Stomach (tissue), 9 donors: ENCODE results near the gene TEPSIN. TPM values are rescaled to one million over a fixed set of nuclear protein-coding genes. Genes with fewer than 3 reads are reported as not detected.
A peak's percentile ranks its signal among the peaks of the same experiment; 100 is the strongest.

Source experiments
- DNase-seq, 2 donors: peaks; one replicate each; pipeline versions ENCODE4 v3.0.0 to v3.0.0-alpha.2; 2013 to 2019
- H3K27ac ChIP-seq, 5 donors: fragments of 200-600 bp in 4 of 5; sonication (generic) in 4 of 5; one replicate each; pipeline ENCODE4 v1.5.1; 2013 to 2019; ENCODE audit warnings: mild to moderate bottlenecking in 1 of 5, moderate library complexity in 1 of 5
- H3K27me3 ChIP-seq, 3 donors: fragments of 200-600 bp; sonication (generic); one replicate each; pipeline ENCODE4 v1.5.1; 2017 to 2019; ENCODE audit warnings: mixed run types in 1 of 3
- H3K36me3 ChIP-seq, 4 donors: fragments of 200-600 bp; sonication (generic); 1 replicate in 3 of 4; 2 replicates in 1 of 4; pipeline ENCODE4 v1.5.1; 2016 to 2019
- H3K4me1 ChIP-seq, 4 donors: fragments of 200-600 bp; sonication (generic); one replicate each; pipeline ENCODE4 v1.5.1; 2016 to 2019
- H3K4me3 ChIP-seq, 4 donors: fragments of 200-600 bp; sonication (generic) in 3 of 4; one replicate each; pipeline ENCODE4 v1.5.1; 2016 to 2019; ENCODE audit warnings: mild to moderate bottlenecking in 1 of 4
- H3K9me3 ChIP-seq, 4 donors: fragments of 200-600 bp; sonication (generic); one replicate each; pipeline ENCODE4 v1.5.1; 2016 to 2019
- EP300 ChIP-seq: sonication (generic); formaldehyde crosslinking; IDR thresholded peaks from one replicate; pipeline ENCODE4 v1.6.1; 2017; ENCODE audit warnings: antibody characterized with exemption
- POLR2A ChIP-seq, 4 donors: fragments of 450-650 bp; IDR thresholded peaks; one replicate each; pipeline ENCODE4 v1.6.1; 2016; ENCODE audit warnings: antibody characterized with exemption in 4 of 4, control low read depth in 2 of 4, mild to moderate bottlenecking in 1 of 4, moderate library complexity in 1 of 4
- POLR2AphosphoS5 ChIP-seq, 3 donors: sonication (generic); formaldehyde crosslinking; IDR thresholded peaks; one replicate each; pipeline ENCODE4 v1.6.1; 2016; ENCODE audit warnings: antibody characterized with exemption in 3 of 3
- WGBS, 5 donors: extraction: QIAGEN DNeasy Blood & Tissue Kit in 3 of 5; methylation state at CpG; one replicate each; pipeline versions ENCODE4 v1.1.5 to v1.1.7; 2013 to 2018; 5-methylcytosine and 5-hydroxymethylcytosine counted together
- intact Hi-C: fragments of 100-400 bp; cut with DNase I; formaldehyde crosslinking; loops from one replicate; pipeline ENCODE4 v1.15.1; 2023; ENCODE audit warnings: low total_unique reads
- polyA plus RNA-seq, 3 donors: library from polyadenylated mRNA; stranded (reverse); fragments of 200-250 nt; gene quantifications; one replicate each; pipeline ENCODE4 v1.2.3, GENCODE V29; 2013
- total RNA-seq, 5 donors: library from RNA; depleted of rRNA; stranded (reverse); fragments of >200 nt; gene quantifications; one replicate each; pipeline versions ENCODE4 v1.1.0 to v1.2.3, GENCODE V29; 2014 to 2016
- TF ChIP-seq, protein P1 (sequence below), 7 experiments: fragments of 450-650 bp in 4 of 7; fragments of 200-600 bp in 3 of 7; sonication (generic) in 3 of 7; IDR thresholded peaks; one replicate each; pipeline ENCODE4 v1.5.1; 2016 to 2019; ENCODE audit warnings: antibody characterized with exemption in 7 of 7, control low read depth in 2 of 7, mild to moderate bottlenecking in 1 of 7
- donor health status: healthy with polysubstance abuse.
- donor health status: Bipolar disorder and iron deficiency.
- donor health status: healthy.

TEPSIN gene
- total and polyA plus RNA-seq, 8 donors, result 9.4 to 295 (median 21.4) TPM

DNA sequence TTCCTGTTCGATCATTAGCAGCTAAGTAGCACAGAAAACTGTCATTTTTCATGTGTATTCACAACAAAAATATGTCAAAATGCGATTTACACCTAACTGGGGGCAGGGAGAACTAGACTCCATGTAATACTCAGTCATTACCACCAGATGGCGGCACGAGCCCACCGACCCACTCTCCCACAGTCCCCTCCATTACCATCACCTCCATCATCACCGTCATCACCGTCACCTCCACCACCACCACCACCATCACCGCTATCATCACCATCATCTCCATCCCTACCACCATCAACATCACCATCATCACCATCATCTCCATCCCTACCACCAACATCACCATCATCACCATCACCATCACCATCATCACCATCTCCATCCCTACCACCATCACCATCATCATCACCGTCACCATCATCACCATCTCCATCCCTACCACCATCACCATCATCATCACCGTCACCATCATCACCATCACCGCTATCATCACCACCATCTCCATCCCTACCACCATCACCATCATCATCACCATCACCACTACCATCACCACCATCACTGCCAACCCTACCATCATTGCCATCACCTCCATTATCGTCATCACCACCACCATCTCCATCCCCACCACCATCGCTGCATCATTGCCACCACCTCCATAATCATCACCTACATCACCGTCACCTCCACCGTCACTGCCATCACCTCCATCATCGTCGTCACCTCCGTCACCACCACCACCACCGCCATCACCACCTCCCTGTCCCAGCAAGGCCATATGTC, 14.7 kb upstream of the TEPSIN start:
- intact Hi-C loops, result no loop called here
- Histone ChIP-seq H3K9me3 (no peaks in the 10 kb centered on the region), H3K36me3 (peaks cover 41 to 66% (median 61%) of the 10 kb centered on the region in 4 donors), H3K27me3 (no peaks in the 10 kb centered on the region), H3K4me3 (no peak overlapping the region), H3K4me1 (peaks cover 11 to 30% (median 20%) of the 10 kb centered on the region in 4 donors), H3K27ac (no peak overlapping the region)
- DNase-seq, result peak; percentile 57 to 78
- TF ChIP-seq, protein P1, sequence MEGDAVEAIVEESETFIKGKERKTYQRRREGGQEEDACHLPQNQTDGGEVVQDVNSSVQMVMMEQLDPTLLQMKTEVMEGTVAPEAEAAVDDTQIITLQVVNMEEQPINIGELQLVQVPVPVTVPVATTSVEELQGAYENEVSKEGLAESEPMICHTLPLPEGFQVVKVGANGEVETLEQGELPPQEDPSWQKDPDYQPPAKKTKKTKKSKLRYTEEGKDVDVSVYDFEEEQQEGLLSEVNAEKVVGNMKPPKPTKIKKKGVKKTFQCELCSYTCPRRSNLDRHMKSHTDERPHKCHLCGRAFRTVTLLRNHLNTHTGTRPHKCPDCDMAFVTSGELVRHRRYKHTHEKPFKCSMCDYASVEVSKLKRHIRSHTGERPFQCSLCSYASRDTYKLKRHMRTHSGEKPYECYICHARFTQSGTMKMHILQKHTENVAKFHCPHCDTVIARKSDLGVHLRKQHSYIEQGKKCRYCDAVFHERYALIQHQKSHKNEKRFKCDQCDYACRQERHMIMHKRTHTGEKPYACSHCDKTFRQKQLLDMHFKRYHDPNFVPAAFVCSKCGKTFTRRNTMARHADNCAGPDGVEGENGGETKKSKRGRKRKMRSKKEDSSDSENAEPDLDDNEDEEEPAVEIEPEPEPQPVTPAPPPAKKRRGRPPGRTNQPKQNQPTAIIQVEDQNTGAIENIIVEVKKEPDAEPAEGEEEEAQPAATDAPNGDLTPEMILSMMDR (IDR thresholded peaks at IDR 0.05), result peak in 5 of 7 experiments; percentile 71 to 96 (median 83)
- TF ChIP-seq POLR2AphosphoS5 (IDR thresholded peaks at IDR 0.05), result no peak
- TF ChIP-seq EP300, result no peak
- peak in 1 of 4 donors; percentile 83 for TF ChIP-seq POLR2A (IDR thresholded peaks at IDR 0.05)
- 60 to 65% (median 64%) methylated on average over 19 of the region's 19 CpGs for whole genome bisulfite sequencing, 5 donors

DNA sequence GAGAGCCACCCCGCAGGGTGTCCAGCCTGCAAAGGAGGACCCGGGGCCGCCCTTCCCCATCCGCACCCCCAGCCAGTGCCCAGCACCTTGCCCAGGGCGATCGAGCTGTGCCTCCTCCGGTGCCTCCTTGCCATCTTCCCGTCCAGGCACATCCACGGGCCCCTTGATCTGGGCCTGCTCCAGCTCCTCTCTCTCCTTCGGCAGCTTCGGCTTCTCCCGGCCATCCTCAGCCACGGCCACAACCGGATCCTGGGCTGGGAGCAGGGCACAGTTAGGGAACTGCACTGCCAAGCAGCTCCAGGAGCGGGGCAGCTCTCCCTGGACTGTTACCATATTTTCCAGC, 14.1 kb upstream of the TEPSIN start:
- DNase-seq, result no peak
- Histone ChIP-seq H3K27me3 (no peaks in the 10 kb centered on the region), H3K27ac (no peak overlapping the region), H3K4me1 (peaks cover 11 to 30% (median 20%) of the 10 kb centered on the region in 4 donors), H3K9me3 (no peaks in the 10 kb centered on the region), H3K36me3 (peaks cover 35 to 65% (median 55%) of the 10 kb centered on the region in 4 donors), H3K4me3 (no peak overlapping the region)
- 77 to 85% (median 82%) methylated on average over 15 of the region's 15 CpGs for WGBS, 5 donors
- intact Hi-C loops, result no loop called here
- no peak for TF ChIP-seq POLR2AphosphoS5 (IDR thresholded peaks at IDR 0.05)
- no peak for TF ChIP-seq POLR2A (IDR thresholded peaks at IDR 0.05)
- TF ChIP-seq EP300, result no peak
- TF ChIP-seq, protein P1 (IDR thresholded peaks at IDR 0.05), result no peak

DNA sequence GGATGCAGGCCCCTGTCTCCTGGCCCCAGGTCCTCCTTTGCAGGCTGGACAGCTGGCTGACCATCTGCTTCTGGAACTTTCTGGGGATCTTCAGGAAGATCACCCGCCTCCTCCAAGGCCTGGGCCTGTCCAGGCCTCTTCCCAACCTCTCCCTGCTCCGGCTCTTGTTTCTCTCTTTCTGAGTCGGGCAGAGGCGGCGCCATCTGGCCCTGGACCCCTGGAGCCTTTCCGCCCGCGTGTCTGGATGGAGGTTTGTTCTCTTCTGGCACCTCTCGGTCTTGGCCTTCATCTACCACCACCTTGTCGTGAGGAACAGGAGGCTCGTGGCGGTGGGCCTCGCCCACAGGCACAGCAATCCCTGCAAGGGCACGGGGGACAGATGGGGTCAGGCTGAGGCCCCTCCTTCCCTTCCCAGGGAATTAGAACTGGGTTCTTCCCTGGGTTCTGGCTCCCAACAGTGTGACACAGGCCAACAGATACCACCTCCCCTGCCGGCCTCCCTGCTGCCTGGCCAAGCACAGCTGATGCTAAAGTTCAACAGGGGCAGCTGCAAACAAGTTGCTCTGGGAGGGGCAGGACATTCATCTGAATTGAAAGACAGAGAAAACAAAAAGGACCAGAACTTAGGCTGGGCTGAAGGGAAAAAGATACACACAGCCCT, 13.6 kb upstream of the TEPSIN start:
- peaks cover 32 to 60% (median 51%) of the 10 kb centered on the region in 4 donors for H3K36me3 ChIP-seq
- H3K4me3 ChIP-seq, result no peak overlapping the region
- no peaks in the 10 kb centered on the region for H3K27me3 ChIP-seq
- no peak overlapping the region for H3K27ac ChIP-seq
- 81 to 93% (median 90%) methylated on average over 15 of the region's 15 CpGs for WGBS, 5 donors
- H3K9me3 ChIP-seq, result no peaks in the 10 kb centered on the region
- TF ChIP-seq POLR2A (IDR thresholded peaks at IDR 0.05) (no peak), POLR2AphosphoS5 (IDR thresholded peaks at IDR 0.05) (no peak), EP300 (no peak)
- TF ChIP-seq, protein P1 (IDR thresholded peaks at IDR 0.05), result no peak
- DNase-seq, result no peak
- intact Hi-C loops, result no loop called here
- H3K4me1 ChIP-seq, result peaks cover 11 to 30% (median 20%) of the 10 kb centered on the region in 4 donors

DNA sequence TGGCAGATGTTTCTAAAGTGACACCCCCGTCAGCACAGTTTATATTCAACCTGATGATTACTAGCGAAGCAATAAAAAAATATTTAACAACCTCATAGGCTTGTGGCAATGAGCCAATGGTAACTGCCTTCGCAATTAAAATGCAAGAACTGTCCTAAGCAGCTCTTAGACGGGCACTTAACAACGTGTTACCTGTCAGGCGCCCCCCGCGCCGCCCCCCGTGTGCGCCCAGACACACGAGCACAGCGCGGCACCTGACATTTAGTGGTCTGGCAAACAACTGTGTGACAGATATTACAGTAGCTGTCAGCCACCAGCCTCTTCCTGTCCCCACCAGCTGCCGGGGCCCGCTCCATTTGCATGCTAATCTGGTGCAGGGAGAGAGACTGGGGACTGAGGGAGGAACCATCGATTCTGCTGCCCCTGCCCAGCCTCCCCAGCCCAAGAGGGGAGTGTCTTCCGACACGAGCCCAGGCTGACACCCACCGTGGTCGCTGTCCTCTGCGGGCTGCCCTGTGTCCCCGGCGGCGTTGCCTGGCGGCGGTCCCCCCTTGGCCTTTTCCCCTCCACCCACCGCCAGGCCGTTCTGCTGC, 12.9 kb upstream of the TEPSIN start:
- intact Hi-C loops, result no loop called here
- peaks cover 30 to 59% (median 48%) of the 10 kb centered on the region in 4 donors for H3K36me3 ChIP-seq
- TF ChIP-seq, protein P1 (IDR thresholded peaks at IDR 0.05), result no peak
- TF ChIP-seq POLR2A (IDR thresholded peaks at IDR 0.05) (no peak), EP300 (no peak), POLR2AphosphoS5 (IDR thresholded peaks at IDR 0.05) (no peak)
- peaks cover 11 to 29% (median 20%) of the 10 kb centered on the region in 4 donors for H3K4me1 ChIP-seq
- DNase-seq, result peak in 1 of 2 donors; percentile 69
- H3K27ac ChIP-seq, result no peak overlapping the region
- 81 to 89% (median 87%) methylated on average over 26 to 29 of the region's 29 CpGs for WGBS, 5 donors
- H3K9me3 ChIP-seq, result no peaks in the 10 kb centered on the region
- H3K27me3 ChIP-seq, result no peaks in the 10 kb centered on the region
- H3K4me3 ChIP-seq, result no peak overlapping the region
